ENCODE measurements around the gene ITGB6.

ITGB6 gene, protein sequence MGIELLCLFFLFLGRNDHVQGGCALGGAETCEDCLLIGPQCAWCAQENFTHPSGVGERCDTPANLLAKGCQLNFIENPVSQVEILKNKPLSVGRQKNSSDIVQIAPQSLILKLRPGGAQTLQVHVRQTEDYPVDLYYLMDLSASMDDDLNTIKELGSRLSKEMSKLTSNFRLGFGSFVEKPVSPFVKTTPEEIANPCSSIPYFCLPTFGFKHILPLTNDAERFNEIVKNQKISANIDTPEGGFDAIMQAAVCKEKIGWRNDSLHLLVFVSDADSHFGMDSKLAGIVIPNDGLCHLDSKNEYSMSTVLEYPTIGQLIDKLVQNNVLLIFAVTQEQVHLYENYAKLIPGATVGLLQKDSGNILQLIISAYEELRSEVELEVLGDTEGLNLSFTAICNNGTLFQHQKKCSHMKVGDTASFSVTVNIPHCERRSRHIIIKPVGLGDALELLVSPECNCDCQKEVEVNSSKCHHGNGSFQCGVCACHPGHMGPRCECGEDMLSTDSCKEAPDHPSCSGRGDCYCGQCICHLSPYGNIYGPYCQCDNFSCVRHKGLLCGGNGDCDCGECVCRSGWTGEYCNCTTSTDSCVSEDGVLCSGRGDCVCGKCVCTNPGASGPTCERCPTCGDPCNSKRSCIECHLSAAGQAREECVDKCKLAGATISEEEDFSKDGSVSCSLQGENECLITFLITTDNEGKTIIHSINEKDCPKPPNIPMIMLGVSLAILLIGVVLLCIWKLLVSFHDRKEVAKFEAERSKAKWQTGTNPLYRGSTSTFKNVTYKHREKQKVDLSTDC

DNA sequence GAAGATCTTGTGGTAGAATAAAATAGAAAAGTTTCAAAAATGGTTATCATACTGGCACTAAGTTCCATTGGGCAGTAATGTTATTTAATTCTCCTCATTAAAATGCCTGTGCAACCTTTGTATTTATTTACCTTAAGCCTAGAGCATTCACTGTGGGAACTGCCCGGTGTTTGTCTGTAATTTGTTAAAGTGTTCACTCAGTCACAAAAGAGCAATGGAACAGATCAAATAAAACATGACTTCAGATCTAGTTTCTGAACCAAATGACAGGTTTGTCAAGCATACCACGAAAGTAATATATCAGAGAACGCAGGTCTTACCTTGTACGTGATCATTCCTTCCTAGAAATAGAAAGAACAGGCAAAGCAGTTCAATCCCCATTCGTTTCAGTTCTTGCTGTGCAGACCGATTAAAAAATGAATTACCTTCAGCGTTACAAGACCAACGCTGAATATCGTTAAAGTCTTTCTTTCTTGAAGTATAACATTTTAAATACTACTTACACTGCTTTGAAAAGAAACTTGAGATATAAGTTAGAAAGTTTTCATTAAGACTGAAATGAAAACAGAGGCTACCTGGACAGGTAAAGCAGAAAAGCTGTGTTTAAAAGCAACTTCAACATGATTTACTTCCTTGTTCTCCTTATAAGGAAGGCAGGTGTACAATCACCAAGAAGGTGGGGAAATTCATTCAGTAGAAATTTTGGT is at the start of gene ITGB6:
TSS of gene ITGB6 (minus strand) at position 590 of the 707 bp plus-strand sequence. CDS start at position 381, 209 bp downstream.
- DNase-seq (ENCODE audit: low read depth in 3 of 3), result no peak

DNA sequence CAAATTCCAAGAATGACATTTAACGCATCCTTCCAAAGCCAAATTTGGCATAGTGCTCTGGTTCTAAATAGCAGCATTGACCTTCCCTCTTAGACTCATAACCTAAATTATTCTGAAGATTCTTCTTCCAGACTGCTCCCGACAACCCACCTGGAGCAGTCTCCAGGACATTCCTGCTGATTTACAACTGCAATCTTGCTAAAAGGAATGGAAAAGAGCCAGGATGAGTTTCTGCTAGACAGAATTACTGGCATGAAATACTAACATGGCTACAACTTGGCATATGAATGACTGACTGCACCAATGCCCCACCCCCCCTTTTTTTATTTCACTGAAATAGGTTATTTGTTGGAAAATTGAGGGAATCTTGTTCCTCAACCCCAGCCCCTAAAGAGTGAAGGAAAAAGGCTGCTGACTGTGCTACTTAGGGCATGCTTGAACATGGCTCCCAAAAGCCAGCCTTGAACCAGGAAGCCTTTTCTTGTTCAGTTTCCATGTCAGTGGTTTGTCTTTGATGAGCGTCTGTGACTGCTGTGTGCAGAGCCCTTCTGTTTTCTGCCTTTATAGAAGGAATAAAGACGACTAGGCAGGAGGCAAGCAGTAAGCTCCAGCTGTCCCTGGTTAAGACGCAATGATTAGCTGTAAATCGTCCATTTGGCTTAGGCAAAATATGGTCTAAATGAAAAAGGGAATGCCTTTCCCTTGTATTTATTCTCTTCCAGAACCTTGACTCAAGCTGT is 47.4 kb upstream of the ITGB6 start:
- no peak for DNase-seq (ENCODE audit: low read depth in 3 of 3)

DNA sequence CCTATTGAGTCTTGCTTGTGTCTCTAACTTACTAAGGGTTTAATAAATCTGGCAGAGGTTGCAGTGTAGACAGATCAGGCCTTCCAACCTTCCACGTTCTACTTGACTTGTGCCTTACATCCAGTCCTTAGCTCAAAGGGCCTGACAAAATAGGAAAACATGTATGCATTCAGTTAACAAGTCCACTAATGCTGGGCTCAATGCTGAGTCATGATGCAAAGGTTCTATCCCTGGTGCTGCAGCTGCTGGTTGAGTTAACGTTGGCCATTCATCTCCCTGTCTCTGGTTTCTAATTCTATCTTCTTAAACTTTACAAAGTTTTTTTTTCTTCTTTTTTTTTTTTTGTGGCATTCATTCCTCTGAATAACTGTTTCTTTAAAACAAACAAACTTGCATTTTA is 46.3 kb upstream of the ITGB6 start:
- DNase-seq (ENCODE audit: low read depth in 3 of 3), result no peak

DNA sequence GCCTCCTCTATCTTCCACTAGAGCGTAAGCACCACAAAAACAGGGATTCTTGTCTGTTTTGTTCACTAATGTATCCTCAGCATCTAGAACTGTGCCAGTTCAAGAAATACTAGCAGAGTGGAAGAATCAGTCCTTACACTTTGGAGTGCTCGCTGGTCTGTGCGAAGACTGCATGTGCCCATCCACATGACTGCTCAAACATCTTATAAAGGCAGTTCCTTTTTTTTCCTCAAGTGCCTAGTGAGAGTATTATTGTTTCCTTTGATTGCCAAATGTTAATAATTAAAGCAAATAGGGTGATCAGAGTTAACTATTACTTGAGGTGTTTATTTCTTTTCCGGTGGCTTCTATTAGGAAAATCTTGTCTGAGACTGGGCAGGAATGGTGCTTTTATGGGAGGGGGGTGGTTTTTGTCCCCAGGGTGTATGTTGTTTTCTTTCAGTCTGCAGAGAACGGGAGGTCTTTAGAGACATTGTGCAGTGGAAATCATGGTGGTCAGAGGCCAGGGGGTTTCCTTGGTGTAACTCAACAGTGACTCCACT is 45.6 kb upstream of the ITGB6 start:
- DNase-seq (ENCODE audit: low read depth in 3 of 3), result no peak

DNA sequence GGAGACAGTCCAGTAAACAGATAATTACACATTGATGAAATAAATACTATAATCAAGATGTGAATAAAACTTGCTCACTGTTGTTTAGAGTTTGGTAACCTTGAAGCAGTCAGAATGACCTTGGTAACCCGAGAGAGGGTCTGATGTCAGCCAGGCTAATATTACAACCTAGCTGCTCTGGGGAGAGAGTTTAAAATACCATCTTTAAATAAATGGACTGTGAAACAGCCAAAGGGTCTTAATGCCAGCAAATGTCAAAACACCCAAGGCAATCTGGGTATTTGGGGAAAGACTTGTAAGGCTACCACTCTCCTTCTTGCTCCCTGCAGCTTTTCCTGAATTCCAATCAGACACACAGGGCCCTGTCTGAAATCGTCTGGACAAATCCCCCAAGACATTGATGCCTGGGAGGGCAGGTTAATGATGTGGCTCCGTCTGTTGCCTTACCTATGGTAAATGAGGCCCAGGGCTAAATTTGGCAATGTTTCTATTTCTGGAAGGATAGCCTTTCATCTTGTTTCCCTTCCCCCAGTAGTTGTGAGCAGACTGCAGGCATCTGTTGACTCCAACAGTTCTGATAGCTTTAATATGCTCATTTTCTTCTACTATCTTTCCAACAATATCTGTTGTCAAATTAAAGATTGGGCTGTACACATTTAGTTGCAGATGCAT is 43.0 kb upstream of the ITGB6 start:
- no peak for DNase-seq (ENCODE audit: low read depth in 3 of 3)

DNA sequence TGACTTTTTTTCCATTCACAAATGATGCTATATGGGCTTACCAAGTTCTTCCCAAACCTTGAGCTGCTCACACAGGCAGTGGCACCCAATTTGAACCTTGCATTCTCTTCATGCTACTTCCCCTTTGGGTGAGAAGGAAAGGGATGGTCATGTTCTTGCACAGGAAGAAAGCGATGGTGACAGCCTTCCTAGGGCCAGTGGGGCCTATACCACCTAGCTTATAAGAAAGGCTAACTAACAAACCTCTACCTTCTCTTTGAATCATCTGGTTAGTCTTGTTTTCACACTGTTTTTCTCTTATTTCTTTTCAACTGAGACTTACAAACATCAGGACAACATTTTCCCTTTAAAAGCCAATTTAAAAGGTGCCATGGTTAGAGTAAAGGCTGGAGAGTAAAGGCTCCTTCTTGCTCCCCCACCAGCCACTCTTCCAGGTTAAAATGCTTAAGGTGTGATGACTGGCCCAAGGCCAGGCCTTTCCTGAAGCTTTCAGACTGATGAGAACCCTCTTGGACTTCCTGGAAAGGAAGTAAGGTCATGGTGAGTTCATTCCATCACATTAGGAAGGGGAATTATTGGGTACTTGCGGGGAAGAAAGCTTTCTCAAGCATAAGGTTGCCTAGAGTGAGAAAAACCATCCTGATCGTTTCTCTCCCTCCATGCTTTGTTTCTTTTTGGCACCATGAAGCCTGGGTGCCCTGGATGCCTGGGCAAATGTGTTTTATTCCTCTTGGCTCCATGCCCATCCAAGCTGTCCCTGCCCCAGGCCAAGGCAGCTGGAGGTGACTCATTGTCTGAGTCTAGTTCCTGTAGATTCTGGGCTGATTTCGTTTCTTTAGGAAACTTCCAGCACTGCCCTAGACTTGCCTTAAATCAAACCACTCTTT is 41.4 kb upstream of the ITGB6 start:
- DNase-seq (ENCODE audit: low read depth in 3 of 3), result no peak

DNA sequence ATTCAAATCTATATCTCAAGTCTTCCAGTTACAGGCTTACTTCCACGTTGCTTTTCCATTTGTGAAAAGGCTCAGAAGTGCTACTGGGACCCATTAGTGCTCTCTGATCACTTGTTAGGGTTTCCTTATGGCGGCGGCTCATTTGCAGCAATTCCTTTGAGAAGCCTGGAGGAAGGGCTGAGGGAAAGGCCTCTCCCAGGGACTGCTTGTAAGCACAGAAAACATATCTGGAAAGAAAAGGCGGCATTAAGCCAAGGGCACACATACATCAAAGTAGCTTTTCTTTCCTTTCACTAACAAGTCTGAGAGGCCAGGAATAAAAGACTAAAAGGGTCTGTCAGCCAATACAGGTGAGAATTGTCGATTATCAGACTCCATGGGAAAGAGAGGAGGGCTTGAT is 39.4 kb upstream of the ITGB6 start:
- no peak for DNase-seq (ENCODE audit: low read depth in 3 of 3)

DNA sequence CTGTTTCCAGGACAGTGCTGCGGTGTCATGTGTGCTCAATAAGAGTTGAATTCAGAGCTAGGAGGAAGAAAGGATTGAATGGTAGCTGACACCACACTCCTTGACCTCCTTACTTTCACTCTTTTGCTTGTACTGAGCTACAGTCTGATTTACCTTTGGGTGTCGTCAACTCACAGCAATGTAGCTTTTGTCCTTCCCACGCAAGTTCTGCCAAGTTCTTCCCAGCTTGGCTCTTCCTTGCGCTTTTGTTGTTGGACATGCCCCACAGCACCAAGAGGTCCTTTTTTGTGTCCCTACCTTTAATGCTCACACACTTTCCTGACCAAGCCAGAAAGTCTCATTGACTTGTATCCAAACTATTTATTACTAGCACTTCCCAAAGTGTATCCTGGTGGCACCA is 38.3 kb upstream of the ITGB6 start:
- DNase-seq (ENCODE audit: low read depth in 3 of 3), result no peak

DNA sequence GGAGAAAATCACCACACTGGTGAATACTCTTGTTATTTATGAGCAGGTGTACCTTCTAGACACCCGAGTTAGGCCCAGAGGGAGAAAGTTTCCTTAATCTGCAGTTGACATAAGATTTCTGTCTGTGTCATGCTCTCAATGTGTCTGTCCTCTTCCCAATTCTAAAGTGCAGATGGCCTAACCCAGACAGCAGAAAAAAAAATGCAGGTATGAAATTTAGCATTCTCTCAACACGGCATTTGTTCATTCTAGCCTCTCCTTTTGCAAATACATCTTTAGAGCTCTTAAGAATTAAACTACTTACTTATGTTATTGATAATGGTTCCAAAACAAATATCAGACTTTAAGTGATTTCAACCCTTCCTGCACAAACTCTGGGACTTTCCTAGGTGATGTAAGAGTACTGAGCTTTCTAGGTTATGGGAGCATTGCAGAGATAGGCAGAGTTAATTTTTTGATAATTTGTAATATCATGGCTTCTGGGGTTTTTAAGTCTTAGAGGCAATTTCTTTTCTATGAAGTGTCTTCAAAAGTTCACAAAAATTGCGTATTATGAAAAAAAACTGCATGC is 32.9 kb upstream of the ITGB6 start:
- DNase-seq (ENCODE audit: low read depth in 3 of 3), result no peak

DNA sequence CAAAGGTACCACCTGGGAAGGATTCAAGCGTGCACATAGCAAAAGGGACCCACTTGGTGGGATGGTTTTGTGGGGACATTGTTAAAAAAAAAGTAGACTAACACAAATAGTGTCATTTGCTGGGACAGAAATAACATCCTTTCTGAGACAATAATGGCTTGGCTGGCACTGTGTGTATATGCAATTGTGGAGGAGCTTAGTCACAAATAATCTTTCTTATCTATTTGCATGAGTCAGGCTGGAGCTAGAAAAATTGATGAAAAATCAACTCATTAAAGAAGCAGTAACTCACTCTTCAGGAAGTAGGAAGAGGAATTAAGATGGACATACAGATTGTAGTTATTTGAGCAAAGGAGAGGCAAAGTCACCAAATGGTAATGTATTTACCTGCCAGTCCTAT is 29.5 kb upstream of the ITGB6 start:
- no peak for DNase-seq (ENCODE audit: low read depth in 3 of 3)

DNA sequence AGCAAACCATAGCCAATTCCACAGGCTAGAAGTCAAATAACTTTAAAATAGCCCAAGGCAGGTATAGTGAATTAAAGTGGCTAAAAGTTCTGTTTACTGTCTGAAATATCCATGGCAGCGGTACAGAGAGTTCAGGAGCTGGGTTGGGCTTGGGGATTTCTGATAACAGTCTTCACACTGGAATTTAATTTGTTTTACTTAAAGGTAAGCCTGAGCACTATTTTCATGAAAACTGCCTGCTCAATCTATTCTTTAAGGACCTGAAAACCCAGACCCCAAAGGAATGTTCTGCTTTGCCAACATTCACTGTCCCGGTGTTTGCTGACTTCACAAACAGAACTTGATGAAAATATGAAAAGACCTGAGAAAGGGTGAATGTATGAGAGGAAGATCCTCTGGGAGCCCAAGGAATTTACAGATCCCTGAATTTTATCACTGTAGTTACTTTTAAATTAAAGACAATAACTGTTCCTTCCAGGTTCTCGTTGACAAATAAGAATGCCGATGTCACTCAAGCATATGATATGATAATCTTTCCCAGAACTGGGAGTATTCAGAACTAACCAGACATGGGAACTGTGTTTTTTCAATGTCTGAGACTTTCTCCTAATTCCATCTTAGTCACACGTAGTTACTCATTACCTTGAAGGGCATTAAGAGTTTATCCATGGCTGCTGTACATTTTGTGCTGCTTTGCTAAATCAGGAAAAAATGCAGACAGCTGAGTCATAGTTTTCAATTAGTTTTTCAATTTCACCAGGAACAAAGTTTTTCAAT is 28.3 kb upstream of the ITGB6 start:
- no peak for DNase-seq (ENCODE audit: low read depth in 3 of 3)

DNA sequence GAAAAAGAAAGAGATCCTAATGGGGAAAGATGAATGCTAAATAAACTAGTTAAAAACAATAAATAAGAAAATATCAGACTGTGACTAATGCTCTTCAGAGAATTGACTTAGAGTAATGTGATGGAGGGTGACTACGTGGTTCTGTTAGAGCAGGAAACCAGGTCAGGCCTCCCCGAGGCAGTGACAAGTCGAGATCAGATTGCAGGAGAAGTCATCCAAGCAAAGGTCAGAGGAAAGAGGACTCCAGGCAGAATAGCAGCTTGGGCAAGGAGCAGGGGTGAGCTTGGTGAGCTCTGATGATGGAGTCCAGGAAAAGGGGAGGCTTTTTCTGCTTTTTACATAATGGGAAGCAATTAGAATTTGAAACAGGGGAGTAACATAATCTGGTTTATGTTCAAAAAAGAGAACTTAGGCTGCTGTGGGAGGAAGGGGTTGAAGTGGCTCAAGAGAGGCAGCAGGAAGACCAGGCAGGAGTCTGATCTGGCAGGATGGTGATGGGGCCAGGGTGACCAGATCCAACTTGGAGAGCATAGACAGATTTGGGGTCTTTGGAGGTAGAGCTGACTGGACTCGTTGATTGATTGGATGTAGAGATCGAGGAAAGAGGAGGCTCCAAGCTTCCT is 27.3 kb upstream of the ITGB6 start:
- no peak for DNase-seq (ENCODE audit: low read depth in 3 of 3)

DNA sequence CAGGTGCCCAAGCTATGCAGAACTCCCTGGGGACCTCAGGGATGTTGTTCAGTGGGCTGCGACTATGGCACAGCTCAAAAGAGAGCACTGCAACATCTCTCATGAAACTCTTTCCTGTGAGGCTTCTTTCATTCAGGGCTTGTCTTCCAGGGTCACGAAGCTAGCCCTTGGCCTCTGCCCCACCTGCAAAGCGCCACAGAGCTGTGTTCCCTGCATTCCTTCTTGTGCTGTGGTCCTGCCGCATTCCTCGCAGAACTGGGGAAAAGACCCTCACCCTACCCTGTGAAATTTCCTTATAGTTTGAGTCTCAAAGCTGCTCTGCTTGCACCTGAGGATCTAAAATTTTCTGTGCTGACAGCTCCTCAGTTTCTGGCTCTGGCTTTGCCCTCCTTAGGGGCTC is 26.3 kb upstream of the ITGB6 start:
- no peak for DNase-seq (ENCODE audit: low read depth in 3 of 3)

DNA sequence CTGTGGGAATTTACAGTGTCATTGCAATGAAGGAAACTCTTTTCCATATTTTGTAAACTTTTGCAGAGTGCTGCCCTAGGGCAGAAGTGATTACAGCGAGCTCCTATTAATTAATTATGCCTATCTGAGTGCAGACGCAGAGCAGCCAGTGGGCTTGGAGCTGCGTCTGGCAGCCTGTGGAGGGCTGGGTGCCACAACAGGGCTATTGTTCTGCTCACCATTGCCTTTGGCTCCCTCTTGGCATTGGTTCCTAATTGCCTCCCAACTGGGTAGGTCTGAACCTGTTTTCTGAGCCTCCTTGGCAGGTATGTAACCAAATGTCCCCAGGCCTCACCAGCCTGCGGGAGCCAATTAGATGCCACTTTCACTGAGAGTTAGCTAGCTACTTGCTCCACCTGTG is 25.6 kb upstream of the ITGB6 start:
- no peak for DNase-seq (ENCODE audit: low read depth in 3 of 3)

DNA sequence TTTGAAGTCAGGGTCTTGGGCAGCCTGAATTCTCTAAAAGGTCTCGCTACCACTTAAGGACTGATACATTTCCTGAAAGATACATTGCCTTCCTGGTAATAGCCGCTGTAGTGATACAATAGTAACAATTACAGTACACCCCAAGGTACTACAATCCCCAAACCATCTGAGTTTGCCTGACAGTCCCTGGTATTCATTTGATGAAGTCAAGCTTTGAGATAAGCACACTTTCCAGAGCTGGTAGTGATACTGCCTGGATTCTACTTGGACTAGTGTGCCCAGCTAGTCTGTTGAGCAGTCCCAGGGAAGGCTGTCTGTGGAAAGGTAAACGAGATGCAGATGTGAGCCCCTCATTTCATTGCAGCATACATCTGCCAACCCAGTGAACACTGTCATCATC is 24.4 kb upstream of the ITGB6 start:
- no peak for DNase-seq (ENCODE audit: low read depth in 3 of 3)

DNA sequence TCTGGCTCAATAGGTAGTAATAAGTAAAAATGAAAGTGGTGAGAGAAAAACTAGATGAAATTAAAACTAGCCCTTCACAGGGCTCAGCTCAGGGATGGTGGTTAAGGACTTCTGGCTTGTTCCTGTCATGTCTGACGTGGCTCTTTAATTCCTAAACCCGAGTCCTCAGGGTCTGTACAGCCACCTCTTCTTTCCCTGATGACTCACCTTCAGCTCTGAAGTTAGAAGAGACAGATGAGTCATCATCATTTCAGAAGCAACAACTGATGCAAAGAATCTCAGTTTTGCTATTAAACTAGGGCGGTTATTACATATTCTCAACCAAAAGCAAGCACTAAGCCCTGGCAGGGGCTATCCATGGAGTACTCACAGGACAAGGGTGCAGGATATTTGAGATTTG is 24.0 kb upstream of the ITGB6 start:
- no peak for DNase-seq (ENCODE audit: low read depth in 3 of 3)

DNA sequence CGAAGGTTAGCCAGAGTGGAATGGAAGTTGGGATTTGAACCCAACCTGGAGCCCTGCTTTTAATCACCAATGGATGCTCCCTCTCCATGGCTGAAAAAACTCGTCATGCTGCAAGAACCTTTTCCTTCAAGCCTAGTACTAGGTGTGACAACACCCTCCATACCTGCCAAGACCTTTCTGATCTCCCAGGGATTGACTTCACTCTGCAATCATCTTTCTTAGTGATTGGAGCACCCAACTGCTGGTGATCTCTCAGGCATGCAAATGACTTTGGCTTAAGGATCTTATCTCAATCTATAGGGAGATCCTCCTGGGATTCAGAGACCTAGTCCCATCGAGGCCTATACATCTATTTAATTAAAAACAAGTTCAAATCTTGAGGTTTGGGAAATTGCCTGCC is 23.5 kb upstream of the ITGB6 start:
- DNase-seq (ENCODE audit: low read depth in 3 of 3), result no peak

DNA sequence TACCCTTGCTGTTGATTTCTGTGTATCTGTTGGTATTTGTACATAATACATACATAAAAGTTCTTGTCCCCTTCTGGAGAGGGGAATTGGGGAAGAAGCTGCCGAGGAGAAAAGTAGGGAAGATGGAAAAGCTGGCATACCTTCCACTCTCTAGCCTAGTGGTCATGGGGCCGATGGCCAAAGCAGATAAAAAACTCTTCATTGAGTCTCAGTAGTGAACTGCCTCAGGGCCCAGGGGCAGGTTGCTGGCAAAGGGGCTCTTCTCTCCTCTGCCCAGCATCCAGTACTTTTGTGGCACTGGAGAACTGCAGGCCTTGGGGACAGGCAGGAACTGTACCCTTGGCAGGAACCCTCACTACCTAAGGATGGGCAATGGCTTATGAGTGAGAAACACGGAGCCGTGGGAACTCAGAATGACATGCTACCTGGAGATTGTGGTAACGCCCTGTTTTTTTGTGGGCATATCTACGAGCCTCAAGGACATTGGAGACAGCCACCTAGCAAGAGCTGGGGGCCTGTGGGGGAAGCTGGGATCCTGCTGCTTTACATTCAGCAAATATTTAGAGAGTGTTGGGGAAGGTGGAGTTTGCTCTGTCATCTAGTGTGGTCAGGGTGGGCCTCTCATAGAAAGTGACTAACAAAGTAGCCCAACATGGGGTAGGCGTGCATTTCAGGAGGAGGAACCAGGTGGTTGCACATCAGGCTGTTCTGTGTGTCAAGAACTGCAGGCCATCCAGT is 22.6 kb upstream of the ITGB6 start:
- no peak for DNase-seq (ENCODE audit: low read depth in 3 of 3)
